HG03354 (cell line): ENCODE data around the gene STARD13.
A peak's percentile ranks its signal among the peaks of the same experiment; 100 is the strongest.

Experiments
- ATAC-seq: cut with Tn5 transposase; IDR thresholded peaks from one replicate; pipeline ENCODE4 v1.9.1; 2021; ENCODE audit warnings: mild to moderate bottlenecking; ENCODE audit not compliant: unreplicated experiment, poor library complexity, severe bottlenecking

STARD13 gene

DNA sequence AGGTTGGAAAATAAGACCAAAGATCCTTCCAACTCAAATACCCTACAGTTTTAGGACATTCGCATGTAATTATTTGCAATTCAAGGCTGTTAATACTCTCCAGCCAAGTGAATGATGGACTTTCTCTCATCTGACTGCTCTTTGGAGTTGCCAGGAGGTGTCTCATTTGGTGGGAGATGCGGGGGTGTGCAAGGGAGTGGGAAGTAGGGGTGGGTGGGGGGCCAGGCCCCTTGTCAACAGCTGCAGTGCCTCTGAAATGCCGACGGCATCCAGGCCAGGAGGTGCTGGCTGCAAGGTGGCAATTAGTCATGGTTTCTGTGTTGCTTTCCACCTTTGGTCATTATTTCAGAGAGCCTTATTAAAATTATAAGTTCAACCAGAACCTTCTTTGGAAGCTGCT, 147.8 kb downstream of the STARD13 start:
- ATAC-seq: no peak

DNA sequence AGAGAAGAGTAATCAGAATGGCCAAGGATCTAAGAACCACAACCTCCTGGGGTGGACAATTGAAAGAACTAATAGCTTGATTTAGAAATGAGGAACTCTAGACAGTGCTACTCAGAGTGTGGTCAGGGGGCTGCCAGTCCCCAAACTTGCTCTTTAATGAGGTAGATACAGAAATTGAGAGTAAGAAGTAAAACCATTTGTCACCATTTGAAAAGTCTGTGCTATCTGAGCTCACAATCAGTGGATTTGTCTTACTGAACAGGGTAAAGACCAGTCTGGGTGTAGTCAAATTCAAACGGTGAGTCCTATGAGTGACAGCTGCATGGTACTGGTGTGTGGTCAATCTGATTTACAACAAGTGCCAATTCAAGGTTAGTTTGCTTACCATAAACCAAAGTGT, 150.5 kb downstream of the STARD13 start:
- no peak for ATAC-seq

DNA sequence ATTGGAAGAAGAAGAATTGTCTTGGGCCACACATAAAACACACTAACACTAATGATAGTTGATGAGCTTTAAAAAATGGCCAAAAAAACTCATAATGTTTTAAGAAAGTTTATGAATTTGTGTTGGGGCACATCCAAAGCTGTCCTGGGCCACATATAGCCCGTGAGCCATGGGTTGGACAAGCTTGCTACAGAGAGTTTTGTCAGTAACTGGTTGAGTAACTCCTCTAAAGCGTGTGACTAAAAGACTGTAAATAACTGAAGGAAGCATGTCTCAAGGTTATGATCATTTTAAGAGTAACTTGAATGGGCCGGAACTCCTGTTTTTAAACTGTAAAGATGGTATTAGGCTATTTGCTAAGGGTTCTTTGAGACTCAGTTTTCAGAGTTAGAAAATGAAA, 151.3 kb downstream of the STARD13 start:
- no peak for ATAC-seq

DNA sequence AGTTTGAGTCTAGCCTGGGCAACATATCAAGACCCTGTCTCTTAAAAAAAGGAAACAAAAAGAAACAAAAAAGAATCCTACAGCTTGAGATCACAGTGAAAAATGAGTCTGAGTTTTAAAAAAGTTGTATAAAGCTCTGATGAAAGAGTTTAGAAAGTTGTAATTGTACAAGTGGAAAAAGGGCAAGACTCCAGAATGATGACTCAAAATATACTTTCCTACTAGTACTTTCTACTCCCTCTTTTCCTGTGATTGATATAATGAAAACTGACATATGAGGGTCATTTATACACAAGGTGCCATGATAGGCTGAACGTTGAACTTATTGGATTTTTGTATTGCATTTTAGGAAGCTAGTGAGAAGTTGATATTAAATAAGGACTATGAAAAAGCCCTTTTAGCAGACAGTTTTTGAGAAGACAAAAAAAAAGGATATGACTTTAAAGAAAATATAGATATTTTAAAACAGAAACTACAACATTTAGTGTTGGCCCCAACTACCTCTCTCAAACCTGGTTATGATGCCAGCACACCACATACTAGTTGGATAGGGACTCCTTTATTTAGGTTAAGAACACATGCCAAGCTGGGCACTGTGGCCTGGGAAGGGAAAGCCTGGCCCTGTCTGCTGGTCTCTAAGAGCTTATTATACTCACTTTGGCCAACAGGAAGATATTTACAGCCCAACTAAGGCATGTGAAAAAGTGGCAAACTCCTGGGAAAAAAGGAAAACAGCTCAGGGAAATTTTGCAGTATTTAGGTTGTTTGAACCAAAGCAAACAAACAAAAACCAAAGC, 152.7 kb downstream of the STARD13 start:
- no peak for ATAC-seq

DNA sequence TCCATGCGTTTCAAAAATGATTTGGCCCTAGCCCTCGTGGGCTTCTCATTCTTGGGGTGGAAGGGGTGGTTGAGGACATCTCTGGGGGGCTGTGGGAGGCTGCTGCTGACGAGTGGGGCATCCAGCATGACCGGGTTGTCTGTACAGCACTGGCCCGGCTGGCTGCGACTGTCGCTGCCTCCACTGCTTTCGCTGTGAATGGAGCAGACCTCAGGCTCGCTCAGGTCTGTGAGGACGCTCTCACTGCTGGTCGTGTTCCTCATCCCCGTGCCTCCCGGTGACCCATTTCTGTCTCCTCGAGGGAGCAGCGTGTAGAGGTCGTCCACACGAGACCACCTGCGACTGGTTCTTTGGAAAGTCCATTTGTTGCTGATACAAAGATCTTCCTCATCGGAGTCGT, 155.7 kb downstream of the STARD13 start:
- ATAC-seq: no peak

DNA sequence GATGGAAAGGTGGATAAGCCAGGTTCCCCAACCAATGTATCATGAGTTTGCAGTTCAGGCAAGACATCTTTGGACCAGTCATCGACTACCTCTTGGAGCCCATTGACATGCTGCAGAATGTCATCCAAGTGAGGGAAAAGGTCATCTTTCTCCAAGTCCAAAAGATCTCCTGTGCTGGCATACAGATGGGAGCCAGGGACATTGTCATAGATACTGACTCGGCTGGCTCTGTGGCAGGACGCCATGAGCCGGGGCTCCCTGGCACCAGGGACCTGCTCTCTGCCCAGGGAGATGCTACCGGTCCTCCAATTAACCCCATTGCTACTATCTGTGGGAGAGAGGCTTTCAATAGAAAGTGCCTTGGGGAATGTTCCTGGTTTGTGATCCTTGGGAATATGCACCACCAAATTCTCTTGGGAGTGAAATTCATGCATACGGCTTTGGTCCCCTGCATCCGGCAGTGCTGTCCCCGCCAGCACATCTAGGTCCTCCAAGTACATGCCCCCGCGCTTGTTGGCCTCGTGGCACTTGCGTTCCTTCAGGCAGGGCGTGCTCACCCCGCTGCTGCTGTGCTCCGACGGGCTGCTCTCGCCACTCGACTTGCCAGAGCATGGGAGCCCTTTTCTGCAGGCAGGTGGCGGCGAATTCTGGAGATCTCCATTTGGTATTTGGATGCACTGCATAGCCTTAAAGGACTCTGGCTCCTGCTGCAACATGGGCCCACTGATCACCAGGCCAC, 156.3 kb downstream of the STARD13 start:
- ATAC-seq: no peak

DNA sequence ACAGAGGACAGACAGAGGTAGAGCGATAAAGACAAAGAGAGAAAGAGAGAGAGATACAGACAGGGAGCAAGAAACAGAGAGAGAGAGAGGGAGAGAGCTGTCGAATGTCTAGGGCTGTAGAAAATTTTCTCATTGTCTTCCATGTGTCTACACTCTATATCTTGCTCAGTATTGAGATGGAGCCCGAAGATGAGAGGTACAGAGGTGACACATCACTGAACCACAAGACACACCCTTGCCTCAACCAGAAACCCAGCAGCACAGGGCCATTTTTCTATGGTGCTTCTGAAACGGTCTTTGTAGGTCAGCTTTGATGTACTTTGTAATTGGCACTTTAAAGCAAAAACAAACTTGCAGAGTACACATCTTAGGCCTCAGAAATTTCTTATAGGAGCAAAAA, 157.4 kb downstream of the STARD13 start:
- ATAC-seq: no peak

DNA sequence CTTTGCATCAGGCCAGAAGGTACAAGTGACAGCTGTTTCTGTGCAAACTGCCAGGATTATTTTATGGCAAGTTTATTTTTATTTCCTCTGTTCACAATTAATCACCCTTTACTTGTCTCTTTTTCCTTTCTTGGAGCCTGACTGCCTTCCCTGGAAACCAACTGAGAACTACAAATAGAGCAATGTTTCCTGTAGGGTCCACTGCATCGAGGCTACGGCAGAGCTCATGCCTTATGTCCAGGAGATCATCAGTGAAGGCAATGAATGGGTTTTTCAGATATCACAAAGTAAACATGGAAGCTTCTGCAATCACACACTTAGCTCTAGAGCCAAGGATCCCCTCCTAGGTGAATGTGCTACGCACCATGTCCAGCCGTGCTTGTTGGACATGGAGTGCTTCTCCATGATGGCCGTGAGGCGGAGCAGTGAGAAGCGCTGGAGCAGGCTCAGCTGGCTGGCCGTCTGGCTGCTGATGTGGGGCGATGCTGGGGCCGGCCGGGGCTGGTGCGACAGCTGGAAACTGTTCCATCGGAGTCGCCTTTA, 158.5 kb downstream of the STARD13 start:
- ATAC-seq: no peak

DNA sequence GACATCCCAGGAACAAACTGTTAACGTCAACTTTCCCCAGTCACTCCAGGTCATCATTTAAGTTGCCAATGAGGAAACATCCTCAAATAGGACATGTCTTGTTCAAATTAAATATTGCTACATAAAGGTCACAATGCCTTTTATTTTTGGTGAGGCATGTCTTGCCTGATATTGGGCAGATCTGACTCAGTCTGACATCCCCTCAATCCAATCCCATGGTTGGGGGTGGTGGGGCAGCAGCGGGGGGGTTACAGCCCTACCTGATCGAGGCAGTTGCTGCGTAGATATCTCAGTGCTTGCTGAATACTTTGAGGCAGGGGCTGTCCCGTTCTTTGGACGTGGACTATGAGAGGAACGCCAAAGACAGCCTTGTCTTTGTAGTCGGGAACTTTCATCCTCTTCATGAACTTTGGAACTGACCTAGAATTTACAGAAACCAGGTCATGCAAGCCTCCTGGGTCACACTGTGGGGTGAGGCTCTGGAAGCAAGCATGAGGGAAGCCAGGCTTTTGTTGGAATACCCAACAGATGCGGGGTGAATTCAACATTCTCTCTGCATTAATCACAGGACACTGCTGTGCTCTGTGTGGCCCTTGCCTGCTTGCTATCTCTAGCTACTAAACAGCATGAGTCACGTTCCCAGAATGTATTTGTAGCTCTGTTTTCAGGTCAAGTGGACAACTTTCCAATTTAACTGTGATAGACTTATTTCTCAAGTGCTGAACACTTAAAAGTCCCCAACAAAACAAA, 159.6 kb downstream of the STARD13 start:
- ATAC-seq: no peak

DNA sequence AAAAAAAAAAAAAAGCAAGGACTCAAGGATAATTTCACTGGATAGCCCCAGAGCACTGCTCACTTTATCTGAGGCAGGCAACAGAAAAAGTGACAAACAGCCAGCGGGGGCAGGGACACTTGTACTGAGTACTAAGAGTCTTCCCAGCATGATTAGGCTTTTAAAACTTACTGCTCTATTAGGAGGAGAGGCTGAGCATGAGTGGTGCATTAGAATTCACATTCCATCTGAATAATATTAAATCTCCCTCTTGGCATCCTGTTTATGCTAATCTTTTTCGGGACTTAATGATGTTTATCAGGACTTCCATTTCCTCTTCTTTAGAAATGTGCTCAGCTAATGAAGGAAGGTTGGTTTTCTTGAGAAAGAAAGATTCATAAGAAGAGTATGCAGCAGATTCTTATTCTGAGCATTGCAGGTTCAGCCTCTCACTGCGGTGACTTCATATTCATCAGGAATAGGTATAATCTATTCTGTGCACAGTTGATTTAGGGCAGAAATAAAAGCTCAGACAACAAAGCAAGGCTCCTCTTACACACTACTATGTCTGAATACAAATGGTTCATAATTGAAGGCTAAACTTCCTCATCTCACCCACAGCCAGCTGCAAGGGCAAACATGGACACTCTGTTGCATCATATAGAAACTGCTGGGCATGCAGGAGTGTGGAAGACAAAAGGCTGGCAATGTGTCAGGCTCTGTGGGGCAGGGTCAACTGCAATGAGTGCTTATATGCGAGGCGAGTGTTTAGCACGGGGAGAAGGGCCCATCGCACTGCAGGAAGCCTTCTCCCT, 162.3 kb downstream of the STARD13 start:
- no peak for ATAC-seq

DNA sequence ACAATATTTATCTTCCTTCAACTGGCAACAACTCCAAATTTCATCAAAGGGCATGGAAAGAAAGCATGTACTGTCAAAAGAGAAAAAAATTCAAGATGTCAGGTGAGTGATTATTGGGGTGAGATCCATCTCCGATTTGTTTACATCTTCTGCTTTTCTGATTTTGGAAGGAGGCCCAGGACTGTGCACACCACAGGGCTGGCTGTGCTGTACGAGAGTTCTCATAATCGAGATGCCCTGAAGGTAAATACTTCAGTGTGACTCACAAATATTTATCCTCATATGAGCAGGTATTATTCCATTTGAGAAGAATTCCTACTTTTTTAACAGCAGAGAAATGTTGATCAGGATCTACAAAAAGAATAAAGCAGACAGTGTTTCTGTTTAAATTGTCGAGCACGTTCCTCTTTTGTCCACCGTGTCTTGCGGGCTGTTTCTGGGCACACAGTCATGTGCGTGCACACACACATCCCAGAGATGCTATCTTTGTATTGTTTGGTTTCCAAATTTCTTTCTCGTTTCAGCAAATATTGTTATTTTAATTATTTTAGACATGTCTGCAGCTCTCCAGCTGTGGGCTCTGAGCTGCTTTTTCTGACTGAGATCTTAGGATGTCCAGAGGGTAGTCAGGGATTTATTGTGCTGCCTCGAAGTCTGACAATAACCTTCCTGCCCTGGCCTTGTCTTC, 165.6 kb downstream of the STARD13 start:
- ATAC-seq: no peak

DNA sequence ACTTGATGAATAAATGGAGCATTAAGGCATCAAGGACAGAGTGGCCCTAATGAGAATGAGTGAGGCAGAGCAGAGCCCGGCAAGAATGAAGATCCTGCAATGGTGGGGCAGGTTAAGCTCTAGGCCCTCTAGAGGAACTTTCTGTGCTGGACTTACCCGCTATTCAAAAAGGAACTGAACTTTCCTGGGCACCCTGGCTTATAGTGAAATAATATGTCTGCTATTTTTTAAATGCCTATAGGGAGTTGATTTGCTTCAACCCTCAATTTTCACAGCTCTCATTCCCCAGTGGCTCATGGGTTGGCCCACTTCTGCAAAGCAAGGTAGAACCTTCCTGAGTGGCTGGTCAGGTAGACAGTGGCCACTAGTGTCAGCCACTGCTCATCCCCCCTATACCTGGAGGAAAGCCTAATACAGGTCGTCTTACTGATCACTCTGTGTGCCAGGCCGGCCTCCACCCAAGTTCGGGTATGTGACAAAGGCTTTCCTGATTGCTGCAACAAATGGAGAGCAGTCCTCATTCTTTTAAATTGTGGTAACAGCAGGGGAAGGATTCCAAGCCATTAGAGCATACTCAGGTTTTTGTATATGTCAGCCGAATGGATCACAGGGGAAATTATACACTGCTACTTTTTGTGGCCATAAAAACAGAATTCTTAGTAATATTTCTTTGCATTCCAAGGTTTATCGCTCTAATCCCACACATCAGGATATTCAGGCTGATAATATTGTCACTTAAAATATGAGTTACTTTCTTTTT, 166.4 kb downstream of the STARD13 start:
- no peak for ATAC-seq

DNA sequence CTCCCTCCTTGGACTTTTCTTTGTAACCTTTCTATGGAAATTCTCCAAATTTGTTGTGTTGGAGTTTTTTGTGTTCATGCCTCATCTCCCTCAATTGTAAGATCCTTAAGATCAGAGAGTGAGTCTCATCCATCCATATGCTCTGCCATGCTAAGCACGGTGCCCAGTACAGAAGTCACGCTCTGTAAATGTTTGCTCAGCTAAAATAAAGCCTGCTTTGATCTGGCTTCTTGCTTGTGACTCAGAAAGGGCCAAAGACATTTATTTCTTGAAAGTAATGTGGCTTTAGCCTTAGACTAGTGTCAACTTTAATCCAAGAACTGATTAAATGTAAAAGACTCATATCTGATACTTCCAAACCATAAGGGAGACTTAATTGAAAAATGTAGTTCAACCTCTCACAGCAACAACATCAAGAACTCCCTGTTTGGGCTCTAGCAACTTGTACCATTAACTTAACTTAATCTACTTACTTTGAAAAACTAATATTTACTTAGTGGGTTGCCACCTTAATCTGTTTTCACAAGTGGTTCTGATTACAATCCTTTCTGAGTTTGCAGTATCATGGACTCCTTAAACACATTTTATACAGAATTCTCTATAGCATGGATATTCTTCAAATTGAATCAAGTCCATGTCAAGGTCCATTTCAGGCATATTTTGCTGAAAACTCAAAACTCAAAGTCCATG, 169.1 kb downstream of the STARD13 start:
- no peak for ATAC-seq

DNA sequence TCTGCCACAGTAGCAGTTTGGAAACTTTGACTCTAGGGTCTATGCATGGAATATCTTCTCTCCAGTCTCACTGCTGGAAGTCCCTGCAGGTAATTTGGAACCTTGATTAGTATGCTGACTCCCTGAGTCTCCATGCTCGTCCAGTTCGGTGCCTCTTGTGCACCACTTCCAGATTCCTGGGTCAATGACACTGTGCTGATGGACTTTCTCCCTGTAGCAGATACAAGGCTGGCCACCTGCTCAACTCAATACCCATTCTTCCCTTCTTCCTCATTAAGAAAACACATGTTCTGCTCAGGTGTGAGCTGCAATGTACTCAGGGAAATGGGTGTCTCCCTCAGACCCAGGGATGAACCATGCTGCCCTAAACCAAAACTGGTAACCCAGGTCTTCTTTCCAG, 170.3 kb downstream of the STARD13 start:
- ATAC-seq: no peak

DNA sequence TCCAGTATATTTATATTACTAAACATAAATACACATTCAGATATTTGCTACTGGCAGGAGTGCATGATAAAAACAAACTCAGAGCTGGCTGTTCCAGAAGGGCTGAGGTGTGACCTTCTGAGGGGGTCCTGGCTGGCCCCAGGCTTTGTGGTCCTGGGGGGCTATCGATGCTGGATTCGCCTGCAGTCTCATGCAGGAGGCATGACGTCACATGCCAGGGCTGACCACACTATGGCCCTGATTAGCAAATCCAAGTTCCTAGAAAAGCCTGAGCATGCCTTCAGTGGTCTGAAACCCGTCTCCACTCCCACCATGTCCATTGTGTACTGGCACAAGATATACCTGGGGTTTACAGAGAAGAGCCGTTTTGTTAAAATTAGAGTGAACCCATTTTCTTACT, 171.4 kb downstream of the STARD13 start:
- ATAC-seq: no peak

DNA sequence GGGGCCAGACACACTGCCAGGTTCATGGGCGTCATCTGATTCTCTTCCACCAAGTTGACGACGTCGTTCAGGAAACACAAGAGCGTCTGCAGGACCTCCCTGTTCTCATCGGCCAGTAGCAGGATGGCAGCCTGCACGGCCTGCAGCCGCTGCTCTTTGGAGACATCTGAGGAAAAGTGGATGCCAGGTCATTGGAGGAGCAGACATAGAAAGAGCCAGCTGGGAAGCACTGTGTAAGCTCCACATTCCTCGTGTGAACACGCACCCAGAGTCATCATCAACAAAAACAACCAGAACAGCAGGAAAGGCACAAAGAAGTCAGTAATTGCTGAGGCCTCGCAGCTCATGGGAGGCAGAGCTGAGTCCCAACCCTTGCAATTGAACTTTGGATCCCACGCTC, 172.8 kb downstream of the STARD13 start:
- ATAC-seq: no peak

DNA sequence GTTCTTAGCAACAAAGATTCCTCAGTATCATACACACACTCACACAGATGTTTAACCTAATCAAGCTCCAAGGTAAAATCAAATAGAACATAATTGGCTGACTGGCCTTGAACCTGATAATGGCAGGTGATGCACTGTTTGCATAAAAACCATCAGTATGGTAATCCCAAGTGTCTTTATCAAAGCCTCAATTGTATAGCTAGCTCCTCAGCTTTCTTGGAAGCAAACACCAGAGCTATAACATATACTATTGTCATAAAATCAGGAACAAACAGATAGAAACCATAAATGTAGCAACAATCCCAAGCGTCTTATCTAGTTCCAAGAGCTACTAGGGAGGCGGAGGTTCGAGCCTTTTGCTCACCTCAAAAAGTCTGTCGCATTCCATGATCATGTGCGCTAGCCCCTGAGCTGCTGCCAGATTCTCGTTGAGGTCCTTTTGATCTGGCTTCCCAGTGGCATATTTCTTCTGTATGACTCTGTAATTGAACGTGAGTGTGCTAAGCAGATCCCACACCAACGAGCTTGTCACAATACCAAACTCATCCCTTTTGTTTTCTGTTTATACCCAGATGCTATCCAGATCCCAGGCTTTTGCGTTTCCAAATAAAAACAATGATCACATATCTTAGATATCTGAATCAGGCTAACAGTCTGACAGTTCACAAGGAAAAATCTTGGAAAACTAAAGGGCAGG, 174.0 kb downstream of the STARD13 start:
- ATAC-seq: peak; percentile 33
